Fibroblast of the aortic adventitia (primary cell): Measurements from ENCODE around the gene USP25. TPM values are rescaled to one million over a fixed set of nuclear protein-coding genes. Genes with fewer than 3 reads are reported as not detected.

Experiments used
- DNase-seq: peaks from one replicate; pipeline ENCODE4 v3.0.0-alpha.2; 2010; ENCODE audit warnings: low read depth
- H3K4me3 ChIP-seq: 2 replicates; pipeline ENCODE4 v1.5.1; 2011; ENCODE audit warnings: low read depth, mild to moderate bottlenecking, control low read depth, low read length, moderate library complexity
- CTCF ChIP-seq: IDR thresholded peaks from 2 replicates; pipeline ENCODE4 v1.5.1; 2011; ENCODE audit warnings: mild to moderate bottlenecking, low read length, control low read depth, inconsistent platforms; ENCODE audit not compliant: insufficient read depth
- total RNA-seq: library from RNA; depleted of rRNA; stranded (reverse); fragments of >200 nt; gene quantifications from 2 replicates; pipeline ENCODE4 v1.2.3, GENCODE V29; 2012; ENCODE audit warnings: low replicate concordance

Gene USP25
- total RNA-seq, 1 donor, result 37.3 TPM

- no peak for DNase-seq
- TF ChIP-seq CTCF, result no peak
- no peak overlapping the region for H3K4me3 ChIP-seq
Observed at GRCh38 chr21:15766952-15767603, 37.3 kb downstream of the USP25 start.

GRCh38 chr21:15768045-15768601 is 38.3 kb downstream of the USP25 start:
- TF ChIP-seq CTCF, result no peak
- no peak overlapping the region for H3K4me3 ChIP-seq
- no peak for DNase-seq

- no peak for TF ChIP-seq CTCF
- H3K4me3 ChIP-seq, result no peak overlapping the region
- DNase-seq, result no peak
Observed at GRCh38 chr21:15768853-15769252, 39.1 kb downstream of the USP25 start.

- no peak for DNase-seq
- H3K4me3 ChIP-seq, result no peak overlapping the region
- no peak for TF ChIP-seq CTCF
Observed at GRCh38 chr21:15771311-15771710, 41.5 kb downstream of the USP25 start.

- TF ChIP-seq CTCF, result no peak
- no peak overlapping the region for H3K4me3 ChIP-seq
- no peak for DNase-seq
Observed at GRCh38 chr21:15772654-15773053, 42.9 kb downstream of the USP25 start.

- DNase-seq, result peak; percentile 66
- H3K4me3 ChIP-seq, result no peak overlapping the region
- no peak for TF ChIP-seq CTCF
Observed at GRCh38 chr21:15774590-15774989, 44.8 kb downstream of the USP25 start.

GRCh38 chr21:15775291-15775690 is 45.5 kb downstream of the USP25 start:
- no peak for DNase-seq
- no peak for TF ChIP-seq CTCF
- H3K4me3 ChIP-seq, result no peak overlapping the region
